Measurements from ENCODE around the gene RAD51B. TPM values are rescaled to one million over a fixed set of nuclear protein-coding genes. Genes with fewer than 3 reads are reported as not detected.

The RAD51B gene
- total and polyA plus RNA-seq, 9 donors = 21.6 to 70.1 (median 35.1) TPM

DNA sequence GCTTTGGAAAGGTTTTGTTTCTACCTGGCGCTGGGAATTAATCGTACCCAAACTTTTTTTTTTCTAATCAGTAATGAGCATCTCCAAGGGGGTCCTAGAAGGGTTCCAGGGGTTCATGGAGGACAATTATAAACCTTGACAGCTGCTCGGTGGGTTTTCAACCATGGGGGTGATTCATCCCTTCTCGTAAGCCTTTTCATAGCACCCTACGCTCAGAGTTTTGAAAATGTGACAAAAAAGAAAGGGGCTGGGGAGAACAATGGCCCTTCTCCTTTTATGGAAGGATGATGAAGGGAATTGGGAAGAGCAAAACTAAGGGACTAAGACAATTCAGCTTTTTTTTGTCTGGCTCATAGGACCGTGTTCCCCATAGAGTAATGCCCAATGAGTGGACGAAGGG, 776.6 kb downstream of the RAD51B start:
- H3K27me3 ChIP-seq = no peaks in the 10 kb centered on the region
- no peak overlapping the region for H3K4me3 ChIP-seq
- no peaks in the 10 kb centered on the region for H3K9me3 ChIP-seq
- H3K27ac ChIP-seq = no peak overlapping the region
- H3K4me1 ChIP-seq (ENCODE audit: insufficient read depth) = peaks cover 11% of the 10 kb centered on the region
- DNase-seq = no peak
- intact Hi-C loops (cut with DNase I) = no loop called here
- TF ChIP-seq POLR2A (IDR thresholded peaks at IDR 0.05) = no peak
- no peak for TF ChIP-seq CTCF (IDR thresholded peaks at IDR 0.05)
- TF ChIP-seq EP300 (IDR thresholded peaks at IDR 0.05) = no peak
- 86 to 97% (median 93%) methylated on average over 7 of the region's 7 CpGs for WGBS, 3 donors
- H3K36me3 ChIP-seq = no peaks in the 10 kb centered on the region

GRCh38 chr14:68596701-68597100, 777.1 kb downstream of the RAD51B start:
- DNase-seq = no peak
- TF ChIP-seq EP300 (IDR thresholded peaks at IDR 0.05) = no peak
- TF ChIP-seq CTCF (IDR thresholded peaks at IDR 0.05) = no peak
- TF ChIP-seq POLR2A (IDR thresholded peaks at IDR 0.05) = no peak
- 80 to 88% (median 81%) methylated on average over 10 of the region's 10 CpGs for WGBS, 3 donors
- no peak overlapping the region for H3K27ac ChIP-seq
- no peaks in the 10 kb centered on the region for H3K9me3 ChIP-seq
- H3K27me3 ChIP-seq = no peaks in the 10 kb centered on the region
- intact Hi-C loops (cut with DNase I) = no loop called here
- peaks cover 11% of the 10 kb centered on the region for H3K4me1 ChIP-seq (ENCODE audit: insufficient read depth)
- H3K4me3 ChIP-seq = no peak overlapping the region
- H3K36me3 ChIP-seq = no peaks in the 10 kb centered on the region

DNA sequence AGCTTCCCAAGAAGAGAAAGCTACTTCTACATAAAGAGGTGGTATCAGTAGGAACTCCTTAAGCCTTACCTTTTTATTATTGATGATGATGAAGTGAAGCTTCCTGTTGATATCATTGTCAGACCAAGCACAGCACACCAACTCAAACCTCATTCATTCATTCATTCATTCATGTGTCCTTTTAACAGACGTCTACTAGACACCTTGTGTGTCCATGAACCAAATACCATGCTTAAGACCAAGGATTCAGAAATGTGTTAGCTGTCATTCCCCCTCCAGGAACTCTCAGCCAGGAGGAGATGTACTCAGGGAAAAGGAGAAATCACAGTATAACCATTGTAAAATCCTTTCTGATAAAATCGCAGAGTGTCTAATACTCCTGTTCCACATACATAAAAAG, 778.5 kb downstream of the RAD51B start:
- TF ChIP-seq CTCF (IDR thresholded peaks at IDR 0.05) (no peak), EP300 (IDR thresholded peaks at IDR 0.05) (no peak), POLR2A (IDR thresholded peaks at IDR 0.05) (no peak)
- Histone ChIP-seq H3K27me3 (no peaks in the 10 kb centered on the region), H3K4me3 (no peak overlapping the region), H3K4me1 (ENCODE audit: insufficient read depth) (peaks cover 9% of the 10 kb centered on the region), H3K9me3 (no peaks in the 10 kb centered on the region), H3K36me3 (no peaks in the 10 kb centered on the region), H3K27ac (peak overlapping the region; percentile 62 to 78)
- intact Hi-C loops (cut with DNase I) = no loop called here
- DNase-seq = no peak
- WGBS, 3 donors = 62 to 66% (median 64%) methylated on average over 2 of the region's 2 CpGs

DNA sequence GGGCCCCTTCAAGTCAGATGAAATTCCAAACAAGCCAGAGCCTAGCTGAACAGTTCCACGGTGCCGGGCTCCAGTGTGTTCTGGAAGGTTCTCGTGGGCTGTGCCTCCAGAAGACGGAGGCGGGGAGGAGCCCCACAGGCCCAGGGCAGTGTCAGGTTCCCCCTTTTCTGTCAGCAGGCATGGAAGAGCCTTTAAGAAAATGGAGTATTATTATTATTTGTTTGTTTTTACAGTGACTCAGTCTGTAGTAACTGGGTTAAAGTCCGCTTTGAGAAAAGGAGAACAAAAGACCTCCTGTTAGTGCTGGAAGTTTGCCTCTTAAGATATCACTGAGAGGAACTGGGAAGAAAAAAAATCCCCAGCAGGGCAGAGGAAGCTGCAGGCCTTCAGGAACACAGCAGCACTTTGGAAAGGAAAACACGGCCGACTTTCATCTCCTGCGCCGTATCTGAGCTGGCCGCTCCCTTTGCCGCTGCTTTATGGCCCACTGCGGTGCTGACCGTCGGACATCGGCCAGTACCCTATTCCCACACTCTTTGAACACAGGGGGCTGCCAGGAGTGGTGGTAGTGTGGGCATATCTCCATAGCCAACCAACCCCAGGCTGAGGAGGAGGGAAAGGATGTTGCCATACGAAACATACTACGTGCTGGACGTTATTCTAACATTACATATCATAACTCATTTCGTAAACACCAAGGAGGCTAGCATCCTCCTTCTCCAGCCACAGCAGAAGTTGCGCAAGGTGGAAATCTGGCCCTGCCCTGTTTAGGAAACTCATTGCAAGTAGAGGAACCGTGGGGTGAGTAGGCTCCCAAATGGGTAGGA, 779.3 kb downstream of the RAD51B start:
- H3K9me3 ChIP-seq = no peaks in the 10 kb centered on the region
- H3K4me3 ChIP-seq = no peak overlapping the region
- intact Hi-C loops (cut with DNase I) = no loop called here
- H3K36me3 ChIP-seq = no peaks in the 10 kb centered on the region
- DNase-seq = peak; percentile 56 to 76 (median 59)
- H3K27me3 ChIP-seq = no peaks in the 10 kb centered on the region
- TF ChIP-seq EP300 (IDR thresholded peaks at IDR 0.05) = no peak
- TF ChIP-seq CTCF (IDR thresholded peaks at IDR 0.05) = no peak
- no peak for TF ChIP-seq POLR2A (IDR thresholded peaks at IDR 0.05)
- 23 to 30% (median 26%) methylated on average over 22 of the region's 22 CpGs for WGBS, 3 donors
- peaks cover 9% of the 10 kb centered on the region for H3K4me1 ChIP-seq (ENCODE audit: insufficient read depth)
- peak overlapping the region; percentile 62 to 78 for H3K27ac ChIP-seq

Data from ovary (tissue), 9 donors.